Activated CD4-positive, alpha-beta T cell treated with anti-CD3 and anti-CD28 coated beads, Interleukin-2, amount 50 U/mL, for 4 hours (primary cell): ENCODE results near the gene LHX2.

Source experiments
- DNase-seq, 2 experiments: peaks; one replicate each; pipeline ENCODE4 v3.0.0-alpha.2; 2020

LHX2 gene

DNA sequence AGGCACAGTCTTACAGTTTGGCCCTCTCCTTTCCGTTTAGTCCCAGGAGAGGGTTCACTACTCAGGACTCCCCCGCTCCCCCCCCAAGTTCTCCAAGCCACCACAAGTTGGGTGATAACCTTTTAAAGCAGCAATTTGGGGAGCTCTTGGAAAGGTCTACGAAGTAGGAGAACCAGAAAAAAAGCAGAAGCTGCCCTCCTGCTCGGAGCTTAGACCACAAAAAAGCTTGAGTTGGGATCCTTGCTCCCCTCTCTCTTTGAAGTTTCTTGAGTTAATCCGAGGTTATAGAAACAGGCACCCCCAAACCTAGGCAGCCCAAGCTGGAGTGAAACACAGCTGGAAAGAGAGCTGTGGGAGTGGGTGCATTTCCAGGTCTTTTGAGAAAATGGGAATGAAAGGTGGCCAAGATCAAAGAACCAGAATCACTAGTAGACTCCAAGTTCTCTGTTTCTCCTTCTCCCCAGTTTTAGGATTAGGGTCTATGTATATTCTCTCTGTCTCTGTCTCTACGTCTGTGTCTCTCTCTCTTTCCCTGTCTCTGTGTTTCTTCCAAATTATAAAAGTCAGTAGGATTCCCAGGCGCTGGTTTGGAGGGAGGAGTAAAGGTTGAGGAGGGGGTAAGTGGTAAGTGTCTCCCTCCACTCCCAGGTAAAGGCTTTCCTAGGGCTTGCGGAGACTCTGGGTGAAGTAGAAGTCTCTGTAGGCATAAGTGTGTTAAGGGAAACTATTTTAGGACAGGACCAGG is 2.8 kb downstream of the LHX2 start:
- no peak for DNase-seq

- DNase-seq = no peak
Measured at GRCh38 chr9:124014956-124015660, 3.5 kb downstream of the LHX2 start.

DNA sequence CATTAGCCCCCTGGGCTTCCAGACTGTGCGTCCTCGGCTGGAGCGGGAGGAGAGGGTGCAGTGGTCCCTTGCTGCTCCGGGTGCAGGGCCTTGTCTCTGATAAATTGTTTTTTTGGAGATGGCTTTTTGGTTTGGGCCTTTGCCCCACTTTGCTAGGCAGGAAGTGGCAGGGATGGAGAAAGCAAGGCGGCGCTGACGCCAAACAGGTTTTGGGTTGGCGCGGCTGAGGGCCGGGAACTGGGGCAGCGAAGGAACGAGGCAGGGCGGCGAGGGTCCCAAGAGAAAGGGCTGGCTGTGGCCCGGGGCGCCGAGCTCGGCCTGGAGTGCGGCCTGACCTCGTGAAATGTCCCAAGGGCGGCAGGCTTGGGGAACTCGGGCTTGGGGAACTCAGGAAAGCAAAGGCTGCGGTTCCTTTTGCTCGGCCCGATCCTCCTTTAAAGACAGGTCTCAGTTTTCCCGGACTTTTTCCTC is 4.1 kb downstream of the LHX2 start:
- DNase-seq = no peak

DNA sequence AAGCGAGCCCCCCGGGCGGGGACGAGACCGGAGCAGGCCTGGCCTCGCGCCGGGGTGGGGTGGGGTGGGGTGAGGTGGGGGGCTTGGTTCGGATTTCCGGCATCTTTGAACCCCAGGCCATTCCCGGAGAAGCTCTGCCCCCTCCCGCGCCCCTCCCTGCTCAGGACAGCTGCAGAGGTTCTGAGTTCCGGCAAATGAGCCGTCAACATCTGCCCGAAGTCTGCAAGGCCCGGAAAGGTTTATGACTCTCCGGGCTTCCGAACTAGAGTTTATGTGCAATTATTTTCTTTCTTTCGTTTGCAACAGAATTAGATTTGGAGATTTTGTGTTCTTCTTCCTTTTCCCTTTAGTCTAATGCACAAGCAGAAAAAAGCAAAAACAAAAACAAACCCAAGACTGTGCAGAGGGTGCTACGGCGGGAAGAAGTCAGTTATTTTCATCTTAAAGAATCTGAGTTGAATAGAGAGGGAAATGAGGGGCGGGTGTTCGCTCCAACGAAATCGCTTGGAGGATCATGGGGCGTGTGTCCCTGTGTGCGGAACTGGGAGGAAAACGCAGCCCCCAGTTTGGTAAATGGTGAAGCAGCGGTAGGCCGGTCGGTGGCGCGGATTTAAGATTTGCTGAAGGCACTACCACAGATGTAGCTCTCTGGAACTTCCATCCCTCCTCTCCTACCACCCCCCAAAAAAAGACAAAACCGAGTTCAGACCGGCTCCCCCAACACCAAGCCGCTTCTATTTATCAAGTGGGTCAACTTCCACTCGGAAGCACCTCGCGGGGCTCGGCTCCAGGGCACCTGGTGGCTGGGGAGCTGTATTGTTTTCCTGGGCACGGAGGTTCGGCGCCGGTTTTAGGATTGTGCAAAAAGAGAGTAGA is 4.8 kb downstream of the LHX2 start:
- no peak for DNase-seq

- no peak for DNase-seq
Measured at GRCh38 chr9:124017051-124017928, 5.7 kb downstream of the LHX2 start.

GRCh38 chr9:124017929-124018729 is 6.6 kb downstream of the LHX2 start:
- DNase-seq = no peak

DNA sequence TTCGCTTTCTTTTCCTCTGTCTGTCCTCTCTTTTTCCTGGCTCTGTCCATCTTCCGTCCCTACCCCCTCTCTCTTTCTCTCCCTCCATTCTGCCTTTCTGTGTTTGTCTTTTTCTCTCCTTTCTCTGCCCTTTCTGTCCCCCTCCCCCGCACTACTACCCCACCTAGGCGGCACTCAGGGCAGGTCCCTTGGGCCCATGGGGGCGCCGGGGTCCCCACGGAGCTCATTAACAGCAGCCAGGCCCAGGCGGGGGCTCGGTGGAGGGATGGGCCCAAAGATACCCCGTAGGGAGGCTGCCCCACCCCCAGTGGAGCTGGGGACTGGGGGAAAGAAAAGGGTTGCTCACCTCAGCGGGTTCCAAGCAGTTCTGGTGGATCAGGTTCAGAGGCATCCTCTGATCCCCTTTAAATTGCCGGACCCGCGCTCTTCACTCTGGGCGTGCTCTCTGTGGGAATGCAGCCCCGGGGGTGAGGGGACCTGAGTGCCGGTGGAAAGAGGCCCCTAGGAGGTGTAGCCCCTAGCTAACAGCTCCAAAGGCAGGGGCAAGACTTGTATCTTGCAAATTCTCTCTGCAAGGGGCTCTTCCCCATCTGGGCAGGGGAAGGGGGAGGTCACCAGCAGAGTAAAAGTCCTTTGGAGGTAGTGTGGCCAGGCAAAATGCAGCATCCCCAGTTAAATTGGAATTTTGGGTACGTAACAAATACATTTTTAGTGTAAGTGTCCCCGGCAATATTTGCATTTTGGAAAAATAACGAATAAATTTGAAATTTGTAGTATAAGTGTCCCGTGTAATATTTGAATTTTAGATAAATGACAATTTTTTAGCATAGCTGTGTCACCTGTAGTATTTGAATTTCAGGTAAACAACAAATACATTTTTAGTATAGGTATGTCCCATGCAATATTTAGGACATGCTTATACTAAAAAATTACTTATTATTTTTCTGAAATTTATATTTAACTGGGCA is 7.4 kb downstream of the LHX2 start:
- no peak for DNase-seq

DNA sequence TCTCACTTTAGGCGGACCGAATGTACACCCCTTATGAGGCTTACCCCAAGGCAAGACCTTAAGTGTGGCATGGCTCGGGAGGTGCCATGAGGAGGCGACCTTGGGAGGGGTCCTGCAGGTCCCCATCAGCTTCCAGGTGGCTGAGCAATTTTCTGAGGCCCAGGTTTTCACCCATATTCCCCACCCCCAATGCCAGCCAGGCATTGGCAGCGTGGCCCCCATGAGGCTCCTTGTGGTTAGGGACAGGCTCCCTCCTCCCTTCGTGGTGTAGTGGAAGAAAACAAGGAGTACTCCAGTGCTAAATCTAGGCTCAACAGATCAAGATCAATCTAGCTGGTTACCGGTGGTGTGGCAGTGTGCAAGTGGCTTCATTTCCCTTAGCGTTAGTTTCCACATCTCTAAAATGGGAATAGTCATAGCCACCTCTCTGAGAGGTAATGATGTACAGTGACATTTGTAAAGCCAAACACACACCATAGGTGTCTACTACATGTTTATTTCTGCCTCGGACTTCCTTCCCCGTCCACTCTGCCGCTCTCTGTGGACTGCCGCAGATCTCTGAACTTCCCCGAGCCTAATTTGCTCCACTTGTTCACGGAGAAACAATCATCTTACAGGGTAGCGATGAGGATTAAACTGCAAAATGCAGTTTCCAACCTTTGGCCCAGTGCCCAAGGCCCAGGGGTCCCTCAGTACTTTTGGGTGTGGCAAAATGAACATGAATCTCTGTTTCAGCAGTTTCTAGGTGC is 8.4 kb downstream of the LHX2 start:
- no peak for DNase-seq

GRCh38 chr9:124020520-124021384 is 9.2 kb downstream of the LHX2 start:
- DNase-seq = no peak

DNA sequence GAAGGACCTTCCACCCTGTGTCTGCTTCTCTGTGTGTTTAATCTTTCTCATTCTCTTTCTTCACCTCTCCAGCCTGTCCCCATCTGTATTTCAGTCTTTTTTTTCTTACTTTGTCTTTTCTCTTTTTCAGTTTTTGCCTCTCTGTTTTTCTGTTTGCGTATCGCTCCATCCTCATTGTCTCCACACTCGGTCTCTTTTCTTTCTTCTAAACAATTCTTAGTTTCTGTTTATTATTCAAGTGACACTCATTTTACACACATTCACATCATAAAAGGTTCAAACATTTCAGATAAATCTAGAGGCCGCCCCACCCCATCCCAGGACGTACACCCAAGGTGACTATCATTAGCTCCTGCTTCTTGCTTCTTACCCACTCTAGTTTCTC is 9.8 kb downstream of the LHX2 start:
- no peak for DNase-seq

GRCh38 chr9:124022201-124023121 is 10.9 kb downstream of the LHX2 start:
- no peak for DNase-seq

- no peak for DNase-seq
Measured at GRCh38 chr9:124024107-124024506, 12.5 kb downstream of the LHX2 start.

- DNase-seq = no peak
Measured at GRCh38 chr9:124029617-124030016, 18.0 kb downstream of the LHX2 start.

DNA sequence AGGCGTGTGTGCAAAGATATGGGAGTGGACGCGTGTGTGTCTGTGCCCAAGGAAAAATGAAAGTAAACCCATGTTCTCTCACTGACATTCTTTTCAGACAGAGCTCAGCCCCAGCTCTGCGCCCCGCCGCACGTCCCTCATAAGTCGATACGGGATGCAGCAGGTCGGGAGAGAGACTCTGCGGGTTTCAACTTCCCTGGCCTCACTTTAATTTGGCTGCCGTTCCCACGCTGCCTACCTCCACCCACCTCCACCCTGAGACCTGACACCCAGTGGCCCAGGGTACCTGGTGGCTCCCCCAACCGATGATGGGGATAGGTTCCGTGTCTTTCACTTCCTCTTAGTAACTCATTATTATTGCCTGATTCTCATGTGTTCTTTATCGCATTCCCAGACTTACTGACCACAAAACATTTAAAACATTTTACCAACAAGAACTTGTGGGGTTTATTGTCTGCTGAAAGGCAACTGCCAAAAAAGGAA is 19.4 kb downstream of the LHX2 start:
- DNase-seq = no peak

- no peak for DNase-seq
Measured at GRCh38 chr9:124032247-124032646, 20.7 kb downstream of the LHX2 start.

- DNase-seq = no peak
Measured at GRCh38 chr9:124033348-124033747, 21.8 kb downstream of the LHX2 start.

GRCh38 chr9:124033967-124034366 is 22.4 kb downstream of the LHX2 start:
- DNase-seq = no peak
